GM06990 (cell line): ENCODE data around the gene TMEM174.

Experiments
- DNase-seq: peaks from one replicate; pipeline ENCODE4 v3.0.0-alpha.2; 2011; ENCODE audit not compliant: insufficient read length; ENCODE audit errors: extremely low read depth
- H3K27me3 ChIP-seq: replicated peaks from 2 replicates; pipeline ENCODE4 v1.6.0; 2011; ENCODE audit warnings: low read length; ENCODE audit not compliant: control insufficient read depth, insufficient read depth
- H3K36me3 ChIP-seq: 2 replicates; pipeline ENCODE4 v1.5.1; 2011; ENCODE audit warnings: low read length; ENCODE audit not compliant: control insufficient read depth, insufficient read depth
- H3K4me3 ChIP-seq: replicated peaks from 2 replicates; pipeline ENCODE4 v1.5.1; 2011; ENCODE audit warnings: low read depth, mild to moderate bottlenecking, control low read depth, low read length
- TF ChIP-seq, protein P1 (sequence below): IDR thresholded peaks from 2 replicates; pipeline ENCODE4 v1.5.1; 2011; ENCODE audit warnings: low read length, control low read depth, mild to moderate bottlenecking, inconsistent platforms; ENCODE audit not compliant: insufficient read depth, poor library complexity, severe bottlenecking

The TMEM174 gene

DNA sequence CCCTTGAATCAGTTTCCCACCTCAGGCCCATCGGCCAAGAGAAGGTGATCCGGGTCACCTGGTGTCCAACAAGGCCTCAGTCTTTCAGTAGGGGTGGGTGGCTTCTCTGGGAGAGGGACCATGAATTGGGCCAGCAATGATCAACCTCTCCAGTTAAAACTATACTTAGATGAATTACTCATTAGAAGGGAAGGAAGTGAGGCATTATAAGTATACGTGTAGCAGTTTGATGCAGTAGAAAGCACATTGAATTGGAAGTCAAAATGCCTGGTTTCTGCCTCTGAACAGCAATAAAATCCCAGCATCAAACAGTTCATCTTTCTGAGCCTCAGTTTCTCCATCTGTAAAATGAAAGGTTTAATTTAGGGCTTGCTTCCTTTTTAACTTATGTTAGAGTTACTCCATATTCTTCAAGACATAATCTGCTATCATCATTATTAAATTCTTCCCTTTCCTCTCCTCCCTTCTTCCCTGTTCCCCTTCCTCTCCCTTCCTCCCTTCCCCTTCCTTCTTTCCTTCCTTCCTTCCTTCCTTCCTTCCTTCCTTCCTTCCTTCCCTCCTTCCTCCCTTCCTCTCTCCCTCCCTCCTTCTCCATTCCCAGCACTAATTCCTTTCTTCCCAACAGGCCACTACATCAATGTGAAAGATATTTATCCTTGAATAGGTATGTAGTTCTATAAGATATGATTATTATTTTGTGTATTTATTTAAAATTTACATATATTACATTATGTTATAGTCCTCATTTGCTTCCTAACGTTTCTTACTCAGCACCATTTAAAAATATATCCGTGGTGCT, 18.6 kb upstream of the TMEM174 start:
- Histone ChIP-seq H3K36me3 (no peaks in the 10 kb centered on the region), H3K27me3 (peaks cover 7% of the 10 kb centered on the region), H3K4me3 (no peak overlapping the region)
- TF ChIP-seq, protein P1, sequence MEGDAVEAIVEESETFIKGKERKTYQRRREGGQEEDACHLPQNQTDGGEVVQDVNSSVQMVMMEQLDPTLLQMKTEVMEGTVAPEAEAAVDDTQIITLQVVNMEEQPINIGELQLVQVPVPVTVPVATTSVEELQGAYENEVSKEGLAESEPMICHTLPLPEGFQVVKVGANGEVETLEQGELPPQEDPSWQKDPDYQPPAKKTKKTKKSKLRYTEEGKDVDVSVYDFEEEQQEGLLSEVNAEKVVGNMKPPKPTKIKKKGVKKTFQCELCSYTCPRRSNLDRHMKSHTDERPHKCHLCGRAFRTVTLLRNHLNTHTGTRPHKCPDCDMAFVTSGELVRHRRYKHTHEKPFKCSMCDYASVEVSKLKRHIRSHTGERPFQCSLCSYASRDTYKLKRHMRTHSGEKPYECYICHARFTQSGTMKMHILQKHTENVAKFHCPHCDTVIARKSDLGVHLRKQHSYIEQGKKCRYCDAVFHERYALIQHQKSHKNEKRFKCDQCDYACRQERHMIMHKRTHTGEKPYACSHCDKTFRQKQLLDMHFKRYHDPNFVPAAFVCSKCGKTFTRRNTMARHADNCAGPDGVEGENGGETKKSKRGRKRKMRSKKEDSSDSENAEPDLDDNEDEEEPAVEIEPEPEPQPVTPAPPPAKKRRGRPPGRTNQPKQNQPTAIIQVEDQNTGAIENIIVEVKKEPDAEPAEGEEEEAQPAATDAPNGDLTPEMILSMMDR, result no peak
- no peak for DNase-seq

- no peak for DNase-seq
- TF ChIP-seq, protein P1, result no peak
- H3K27me3 ChIP-seq, result peaks cover 7% of the 10 kb centered on the region
- no peak overlapping the region for H3K4me3 ChIP-seq
- no peaks in the 10 kb centered on the region for H3K36me3 ChIP-seq
Observed at GRCh38 chr5:73155271-73156222, 17.4 kb upstream of the TMEM174 start.

DNA sequence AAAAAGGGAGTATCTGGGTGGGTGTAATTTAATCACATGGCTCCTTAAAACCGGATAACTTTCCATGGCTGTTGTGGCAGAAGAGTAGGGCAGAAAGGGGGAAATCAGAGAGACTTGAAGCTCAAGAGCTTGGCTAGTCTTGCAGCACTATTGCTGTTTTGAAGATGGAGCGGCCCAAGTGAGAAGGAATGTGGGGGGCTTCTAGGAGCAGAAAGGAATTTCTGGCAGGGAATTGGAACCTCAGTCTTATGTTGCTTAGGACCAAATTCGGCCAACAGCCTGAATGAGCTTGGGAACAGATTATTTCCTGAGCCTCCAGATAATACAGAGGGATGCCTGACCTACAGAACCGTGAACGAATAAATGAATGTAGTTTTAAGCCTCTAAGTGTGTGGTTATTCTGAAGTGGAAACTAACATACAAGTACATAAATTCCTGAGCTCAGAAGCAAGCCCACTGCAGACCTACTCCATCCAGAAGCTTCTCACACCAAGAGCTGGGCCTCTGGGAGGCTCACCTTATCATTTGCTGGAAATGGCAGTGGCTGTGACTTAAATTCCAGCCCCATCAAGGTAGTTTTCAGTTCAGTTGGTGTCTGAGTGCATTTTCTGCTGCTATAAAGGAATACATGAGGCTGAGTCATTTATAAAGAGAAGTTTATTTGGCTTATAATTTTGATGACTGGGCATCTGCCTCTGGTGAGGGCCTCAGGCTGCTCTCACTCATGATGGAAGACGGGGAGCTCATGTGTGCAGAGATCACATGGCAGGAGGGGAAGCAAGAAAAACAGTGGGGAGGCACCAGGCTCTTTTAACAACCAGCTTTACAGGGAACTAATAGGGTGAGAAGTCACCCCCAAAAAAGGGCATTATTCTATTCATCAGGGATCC, 15.3 kb upstream of the TMEM174 start:
- Histone ChIP-seq H3K36me3 (no peaks in the 10 kb centered on the region), H3K27me3 (peaks cover 7% of the 10 kb centered on the region), H3K4me3 (no peak overlapping the region)
- no peak for DNase-seq
- TF ChIP-seq, protein P1, result no peak

GRCh38 chr5:73158313-73158712, 14.7 kb upstream of the TMEM174 start:
- no peaks in the 10 kb centered on the region for H3K36me3 ChIP-seq
- TF ChIP-seq, protein P1, result no peak
- no peak overlapping the region for H3K4me3 ChIP-seq
- peaks cover 7% of the 10 kb centered on the region for H3K27me3 ChIP-seq
- no peak for DNase-seq

GRCh38 chr5:73160239-73160671, 12.7 kb upstream of the TMEM174 start:
- H3K4me3 ChIP-seq, result no peak overlapping the region
- TF ChIP-seq, protein P1, result no peak
- H3K27me3 ChIP-seq, result peaks cover 5% of the 10 kb centered on the region
- peak; percentile 56 for DNase-seq
- no peaks in the 10 kb centered on the region for H3K36me3 ChIP-seq
